ENCODE data around the gene TFDP1. TPM values are rescaled to one million over a fixed set of nuclear protein-coding genes. Genes with fewer than 3 reads are reported as not detected.

Gene TFDP1
- total RNA-seq, 6 experiments from 2014 or later, result 121 to 155 (median 150) TPM

DNA sequence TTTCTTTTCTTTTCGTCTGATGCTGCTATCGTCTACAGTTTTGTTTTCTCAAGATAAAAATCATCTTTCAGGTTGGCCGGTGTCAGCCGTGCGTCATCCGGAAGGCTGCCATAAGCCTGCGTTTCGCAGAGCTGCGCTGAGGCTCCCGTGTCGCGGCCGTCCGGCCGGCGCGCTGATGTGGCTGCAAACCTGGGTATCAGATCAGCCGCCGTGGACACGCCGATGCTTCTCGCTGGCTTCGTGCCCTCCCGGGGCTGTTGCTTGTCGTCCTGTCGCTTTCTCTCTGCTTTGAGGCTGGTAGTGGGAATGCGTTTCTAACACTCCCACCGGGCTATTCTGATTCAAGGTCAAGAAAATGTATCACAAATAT is 45.9 kb upstream of the TFDP1 start:
- Mint-ChIP-seq H3K36me3 (ENCODE audit: low read depth) (peaks cover 52% of the 10 kb centered on the region), H3K27me3 (ENCODE audit: insufficient read depth) (peaks cover 2% of the 10 kb centered on the region; the same call in 1 of the 2 replicates), H3K27ac (no peak overlapping the region), H3K9me3 (peaks cover 14% of the 10 kb centered on the region), H3K4me3 (no peak overlapping the region), H3K4me1 (ENCODE audit: low read depth) (0 out of 2 replicates have a peak, but pooled peaks cover 3% of the 10 kb centered on the region)
- no peak for DNase-seq
- TF ChIP-seq, protein P1, sequence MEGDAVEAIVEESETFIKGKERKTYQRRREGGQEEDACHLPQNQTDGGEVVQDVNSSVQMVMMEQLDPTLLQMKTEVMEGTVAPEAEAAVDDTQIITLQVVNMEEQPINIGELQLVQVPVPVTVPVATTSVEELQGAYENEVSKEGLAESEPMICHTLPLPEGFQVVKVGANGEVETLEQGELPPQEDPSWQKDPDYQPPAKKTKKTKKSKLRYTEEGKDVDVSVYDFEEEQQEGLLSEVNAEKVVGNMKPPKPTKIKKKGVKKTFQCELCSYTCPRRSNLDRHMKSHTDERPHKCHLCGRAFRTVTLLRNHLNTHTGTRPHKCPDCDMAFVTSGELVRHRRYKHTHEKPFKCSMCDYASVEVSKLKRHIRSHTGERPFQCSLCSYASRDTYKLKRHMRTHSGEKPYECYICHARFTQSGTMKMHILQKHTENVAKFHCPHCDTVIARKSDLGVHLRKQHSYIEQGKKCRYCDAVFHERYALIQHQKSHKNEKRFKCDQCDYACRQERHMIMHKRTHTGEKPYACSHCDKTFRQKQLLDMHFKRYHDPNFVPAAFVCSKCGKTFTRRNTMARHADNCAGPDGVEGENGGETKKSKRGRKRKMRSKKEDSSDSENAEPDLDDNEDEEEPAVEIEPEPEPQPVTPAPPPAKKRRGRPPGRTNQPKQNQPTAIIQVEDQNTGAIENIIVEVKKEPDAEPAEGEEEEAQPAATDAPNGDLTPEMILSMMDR (IDR thresholded peaks at IDR 0.05), result no peak

DNA sequence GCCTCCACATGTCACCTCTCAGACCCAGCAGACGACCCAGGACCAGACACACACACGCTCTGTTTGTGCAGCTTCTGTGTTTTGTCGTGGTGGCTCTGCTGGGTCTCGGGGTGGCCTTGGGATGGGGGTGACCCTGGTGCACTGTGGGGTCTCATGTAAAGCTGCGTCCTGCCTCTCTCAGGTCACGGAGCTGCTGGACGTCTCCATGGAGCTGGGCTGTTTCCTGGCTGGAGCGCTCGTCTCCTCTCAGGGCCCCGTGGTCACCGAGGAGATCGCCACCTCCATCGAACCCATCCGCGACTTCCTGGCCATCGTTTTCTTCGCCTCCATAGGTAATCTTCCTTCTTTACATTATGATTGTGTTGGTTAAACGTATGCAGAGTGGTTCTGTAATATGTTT is 45.4 kb upstream of the TFDP1 start:
- no peak overlapping the region for H3K27ac Mint-ChIP-seq
- no peak for DNase-seq
- H3K4me1 Mint-ChIP-seq (ENCODE audit: low read depth), result 0 out of 2 replicates have a peak, but pooled peaks cover 4% of the 10 kb centered on the region
- TF ChIP-seq, protein P1 (IDR thresholded peaks at IDR 0.05), result no peak
- no peak overlapping the region for H3K4me3 Mint-ChIP-seq
- peaks cover 57% of the 10 kb centered on the region for H3K36me3 Mint-ChIP-seq (ENCODE audit: low read depth)
- H3K9me3 Mint-ChIP-seq, result peaks cover 15% of the 10 kb centered on the region
- H3K27me3 Mint-ChIP-seq (ENCODE audit: insufficient read depth), result peaks cover 2% of the 10 kb centered on the region; the same call in 1 of the 2 replicates

DNA sequence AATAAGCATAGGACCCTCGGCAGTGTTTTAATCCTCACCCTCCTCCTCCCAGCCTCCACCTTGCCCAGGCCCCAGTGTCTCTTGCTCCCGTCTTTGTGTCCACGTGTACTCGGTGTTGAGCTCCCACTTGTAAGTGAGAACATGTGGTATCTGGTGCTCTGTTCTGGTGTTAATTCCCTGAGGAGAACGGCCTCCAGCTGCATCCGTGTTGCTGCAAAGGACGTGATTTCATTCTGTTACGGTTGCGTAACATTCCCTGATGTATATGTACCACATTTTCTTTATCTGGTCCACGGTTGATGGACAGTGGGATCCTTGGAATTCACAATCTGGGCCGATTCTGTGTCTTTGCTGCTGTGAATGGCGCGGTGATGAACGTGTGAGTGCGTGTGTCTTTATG is 44.7 kb upstream of the TFDP1 start:
- TF ChIP-seq, protein P1 (IDR thresholded peaks at IDR 0.05), result no peak
- no peak overlapping the region for H3K27ac Mint-ChIP-seq
- DNase-seq, result no peak
- no peak overlapping the region for H3K4me3 Mint-ChIP-seq
- H3K9me3 Mint-ChIP-seq, result peaks cover 15% of the 10 kb centered on the region
- H3K36me3 Mint-ChIP-seq (ENCODE audit: low read depth), result peaks cover 57% of the 10 kb centered on the region
- H3K27me3 Mint-ChIP-seq (ENCODE audit: insufficient read depth), result peaks cover 2% of the 10 kb centered on the region; the same call in 1 of the 2 replicates
- peaks cover 6% of the 10 kb centered on the region for H3K4me1 Mint-ChIP-seq (ENCODE audit: low read depth)

DNA sequence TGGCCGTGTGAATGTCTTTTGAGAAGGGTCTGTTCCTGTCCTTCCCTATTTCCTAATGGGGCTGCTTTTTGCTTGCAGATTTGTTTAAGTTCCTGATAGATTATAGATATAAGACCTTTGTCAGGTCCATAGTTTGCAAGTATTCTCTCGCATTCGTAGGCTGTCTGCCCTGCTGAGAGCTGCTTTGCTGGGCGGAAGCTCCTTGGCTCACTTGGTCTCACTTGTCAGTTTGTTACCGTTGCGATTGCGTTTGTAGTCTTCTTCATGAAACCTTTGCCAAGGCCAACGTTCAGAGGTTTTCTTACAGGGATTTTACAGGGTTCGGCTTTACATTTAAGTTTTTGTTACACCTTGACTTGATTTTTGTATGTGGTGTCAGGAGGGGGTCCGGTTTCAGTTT is 44.0 kb upstream of the TFDP1 start:
- H3K27ac Mint-ChIP-seq, result no peak overlapping the region
- TF ChIP-seq, protein P1 (IDR thresholded peaks at IDR 0.05), result no peak
- no peak for DNase-seq
- no peak overlapping the region for H3K4me3 Mint-ChIP-seq
- H3K9me3 Mint-ChIP-seq, result peaks cover 15% of the 10 kb centered on the region
- H3K4me1 Mint-ChIP-seq (ENCODE audit: low read depth), result peaks cover 13% of the 10 kb centered on the region
- peaks cover 57% of the 10 kb centered on the region for H3K36me3 Mint-ChIP-seq (ENCODE audit: low read depth)
- H3K27me3 Mint-ChIP-seq (ENCODE audit: insufficient read depth), result peaks cover 2% of the 10 kb centered on the region; the same call in 1 of the 2 replicates

DNA sequence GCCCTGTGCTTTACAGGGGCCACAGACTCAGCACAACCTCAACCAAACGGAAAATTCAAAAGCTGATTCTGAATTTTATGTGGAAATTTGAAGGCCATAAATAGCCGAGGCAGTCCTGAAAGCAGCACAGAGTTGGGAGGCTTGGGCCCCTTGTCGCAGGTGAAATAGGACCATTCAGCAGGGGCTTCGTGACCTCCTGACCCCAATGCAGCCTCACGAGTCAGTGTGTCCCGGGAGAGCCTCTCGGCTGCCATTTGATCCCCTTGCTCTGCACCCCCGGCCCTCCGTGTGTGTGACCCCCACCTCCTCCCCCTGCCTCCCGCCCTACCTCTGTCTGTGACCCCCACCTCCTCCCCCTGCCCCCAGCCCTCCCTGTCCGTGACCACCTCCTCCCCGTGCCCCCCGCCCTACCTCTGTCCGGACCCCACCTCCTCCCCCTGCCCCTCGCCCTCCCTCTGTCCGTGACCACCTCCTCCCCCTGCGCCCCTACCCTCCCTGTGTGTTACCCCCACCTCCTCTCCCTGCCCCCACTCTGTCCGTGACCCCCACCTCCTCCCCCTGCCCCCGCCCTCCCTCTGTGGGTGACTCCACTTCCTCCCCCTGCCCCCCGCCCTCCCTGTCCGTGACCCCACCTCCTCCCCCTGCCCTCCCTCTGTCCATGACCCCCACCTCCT is 41.7 kb upstream of the TFDP1 start:
- no peak for DNase-seq
- TF ChIP-seq, protein P1 (IDR thresholded peaks at IDR 0.05), result no peak
- Mint-ChIP-seq H3K27ac (no peak overlapping the region), H3K4me1 (ENCODE audit: low read depth) (peaks cover 36% of the 10 kb centered on the region), H3K9me3 (peaks cover 15% of the 10 kb centered on the region), H3K36me3 (ENCODE audit: low read depth) (peaks cover 48% of the 10 kb centered on the region), H3K4me3 (no peak overlapping the region), H3K27me3 (ENCODE audit: insufficient read depth) (peaks cover 2% of the 10 kb centered on the region)
